VCaP (cell line): Measurements from ENCODE around the gene KIAA2012.

Experiments
- H3K27ac ChIP-seq: fragments of 450-650 bp; 2 replicates; pipeline ENCODE4 v1.5.1; 2017
- TF ChIP-seq, protein P1 (sequence below): fragments of 450-650 bp; conservative IDR thresholded peaks from 2 replicates; pipeline ENCODE4 v1.5.1; 2017; ENCODE audit warnings: mild to moderate bottlenecking, moderate library complexity

Gene KIAA2012

DNA sequence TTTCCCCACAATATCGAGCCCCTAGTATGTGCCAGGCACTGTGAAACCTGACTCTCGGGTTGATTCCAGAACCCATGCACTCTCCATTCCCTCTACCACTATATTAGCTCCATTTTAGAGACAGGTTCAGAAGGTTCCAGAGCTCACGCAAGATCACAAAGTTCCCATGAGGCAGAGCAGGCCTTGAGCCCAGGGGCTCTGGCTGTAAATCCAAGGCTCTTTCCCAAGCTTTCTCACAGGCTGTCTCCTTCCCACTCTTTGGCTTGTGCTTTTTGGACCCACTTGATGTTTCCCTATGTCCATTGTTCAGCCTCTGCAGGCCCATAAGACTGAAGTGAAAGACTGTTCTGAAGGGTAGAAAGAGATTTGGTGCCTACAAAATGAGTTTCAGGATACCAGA lies 15.7 kb downstream of the KIAA2012 start:
- TF ChIP-seq, protein P1, sequence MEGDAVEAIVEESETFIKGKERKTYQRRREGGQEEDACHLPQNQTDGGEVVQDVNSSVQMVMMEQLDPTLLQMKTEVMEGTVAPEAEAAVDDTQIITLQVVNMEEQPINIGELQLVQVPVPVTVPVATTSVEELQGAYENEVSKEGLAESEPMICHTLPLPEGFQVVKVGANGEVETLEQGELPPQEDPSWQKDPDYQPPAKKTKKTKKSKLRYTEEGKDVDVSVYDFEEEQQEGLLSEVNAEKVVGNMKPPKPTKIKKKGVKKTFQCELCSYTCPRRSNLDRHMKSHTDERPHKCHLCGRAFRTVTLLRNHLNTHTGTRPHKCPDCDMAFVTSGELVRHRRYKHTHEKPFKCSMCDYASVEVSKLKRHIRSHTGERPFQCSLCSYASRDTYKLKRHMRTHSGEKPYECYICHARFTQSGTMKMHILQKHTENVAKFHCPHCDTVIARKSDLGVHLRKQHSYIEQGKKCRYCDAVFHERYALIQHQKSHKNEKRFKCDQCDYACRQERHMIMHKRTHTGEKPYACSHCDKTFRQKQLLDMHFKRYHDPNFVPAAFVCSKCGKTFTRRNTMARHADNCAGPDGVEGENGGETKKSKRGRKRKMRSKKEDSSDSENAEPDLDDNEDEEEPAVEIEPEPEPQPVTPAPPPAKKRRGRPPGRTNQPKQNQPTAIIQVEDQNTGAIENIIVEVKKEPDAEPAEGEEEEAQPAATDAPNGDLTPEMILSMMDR: no peak
- H3K27ac ChIP-seq: no peak overlapping the region

DNA sequence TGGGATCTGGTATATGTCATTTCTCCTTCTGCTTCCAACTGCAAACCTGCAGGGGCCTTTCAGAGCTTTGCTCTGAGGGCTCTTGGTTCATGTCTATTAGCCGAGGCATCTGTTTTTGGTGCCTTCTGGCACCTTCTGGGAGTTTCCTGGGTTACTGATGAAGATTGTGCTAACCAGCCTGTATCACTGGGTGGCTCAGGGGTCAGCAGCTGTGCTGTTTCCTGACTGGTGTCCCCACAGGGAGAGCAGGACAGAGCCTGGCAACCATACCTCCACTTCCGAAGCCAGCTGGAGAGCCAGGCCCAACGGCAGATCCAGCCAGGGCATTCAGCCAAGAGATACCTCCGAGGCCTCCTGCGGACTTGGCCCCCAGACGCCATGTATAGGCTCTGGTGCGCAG lies 17.5 kb downstream of the KIAA2012 start:
- TF ChIP-seq, protein P1: no peak
- H3K27ac ChIP-seq: no peak overlapping the region

- TF ChIP-seq, protein P1: no peak
- H3K27ac ChIP-seq: no peak overlapping the region
Observed at GRCh38 chr2:202091476-202091875, 18.4 kb downstream of the KIAA2012 start.

GRCh38 chr2:202094426-202094986 lies 21.5 kb downstream of the KIAA2012 start:
- TF ChIP-seq, protein P1: no peak
- H3K27ac ChIP-seq: no peak overlapping the region

DNA sequence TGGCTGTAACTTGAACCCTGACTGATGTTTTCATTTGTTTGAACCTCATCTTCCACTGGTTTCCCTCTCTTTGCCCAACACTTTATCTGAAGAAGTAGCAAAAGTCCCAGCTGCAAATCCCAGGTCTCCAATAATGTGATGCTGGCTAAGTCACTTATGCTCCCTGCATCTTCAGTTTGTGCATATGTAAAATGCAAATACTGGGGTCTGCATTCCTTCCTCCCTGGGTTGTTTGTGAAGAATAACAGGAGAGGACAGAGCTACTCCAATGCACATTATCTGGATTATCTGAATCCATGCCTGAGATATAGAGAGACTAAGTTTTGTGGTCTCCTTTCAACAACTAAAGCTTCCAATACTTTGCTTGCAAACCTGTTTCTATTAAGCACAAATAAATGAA lies 22.2 kb downstream of the KIAA2012 start:
- H3K27ac ChIP-seq: no peak overlapping the region
- TF ChIP-seq, protein P1: no peak

DNA sequence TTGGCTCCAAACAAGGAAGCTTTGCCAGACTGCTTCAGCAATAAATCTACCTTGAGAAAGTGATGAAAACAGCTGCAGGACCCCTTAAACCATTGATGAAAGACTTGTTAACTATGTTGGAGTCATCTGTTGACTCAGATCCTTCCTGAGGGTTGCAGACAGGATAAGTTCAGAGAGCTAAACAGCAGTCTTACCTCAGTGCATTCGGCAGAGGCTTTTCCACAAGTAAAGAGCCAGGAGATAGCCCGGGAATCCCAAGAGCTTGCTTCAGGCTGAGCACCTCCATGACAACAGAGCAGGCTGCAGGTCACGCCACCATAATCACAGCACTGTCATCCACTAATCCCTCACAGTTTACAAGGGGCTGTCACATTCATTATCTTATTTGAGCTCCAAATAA lies 23.7 kb downstream of the KIAA2012 start:
- H3K27ac ChIP-seq: no peak overlapping the region
- TF ChIP-seq, protein P1: no peak

GRCh38 chr2:202098291-202098690 lies 25.2 kb downstream of the KIAA2012 start:
- H3K27ac ChIP-seq: no peak overlapping the region
- TF ChIP-seq, protein P1: no peak
